Lung (tissue), 12 donors: ENCODE measurements around the gene CYP19A1. TPM values are rescaled to one million over a fixed set of nuclear protein-coding genes. Genes with fewer than 3 reads are reported as not detected.

Experiments used
- ATAC-seq: fragments of 200-7000 bp; cut with Tn5 transposase; one replicate; pipeline ENCODE4 v1.9.1; 2020; ENCODE audit warnings: moderate number of reproducible peaks; ENCODE audit not compliant: insufficient read depth, low FRiP score
- DNase-seq, 3 donors: peaks; one replicate each; pipeline ENCODE4 v3.0.0-alpha.2; 2013 to 2017
- H3K27ac ChIP-seq, 2 donors: one replicate each; pipeline ENCODE4 v1.5.1; 2013; ENCODE audit warnings: mild to moderate bottlenecking in 2 of 2, moderate library complexity in 2 of 2, control low read depth in 1 of 2, inconsistent platforms in 1 of 2, low read depth in 1 of 2, low read length in 1 of 2
- H3K27me3 ChIP-seq, 3 donors: one replicate each; pipeline ENCODE4 v1.5.1; 2013; ENCODE audit warnings: low read length in 2 of 3; ENCODE audit not compliant: control insufficient read depth in 3 of 3, insufficient read depth in 3 of 3
- H3K36me3 ChIP-seq, 4 donors: one replicate each; pipeline ENCODE4 v1.5.1; 2013; ENCODE audit warnings: low read length in 4 of 4, mild to moderate bottlenecking in 1 of 4, moderate library complexity in 1 of 4; ENCODE audit not compliant: control insufficient read depth in 4 of 4, insufficient read depth in 4 of 4
- H3K4me1 ChIP-seq, 5 donors: one replicate each; pipeline ENCODE4 v1.5.1; 2013; ENCODE audit warnings: low read length in 5 of 5, mild to moderate bottlenecking in 2 of 5, moderate library complexity in 1 of 5; ENCODE audit not compliant: control insufficient read depth in 5 of 5, insufficient read depth in 5 of 5
- H3K4me3 ChIP-seq: one replicate; pipeline ENCODE4 v1.5.1; 2013; ENCODE audit warnings: mild to moderate bottlenecking, control low read depth, moderate library complexity
- H3K9ac ChIP-seq, 2 donors: one replicate each; pipeline ENCODE4 v1.5.1; 2013; ENCODE audit warnings: low read length in 2 of 2, control low read depth in 1 of 2; ENCODE audit not compliant: insufficient read depth in 1 of 2
- H3K9me3 ChIP-seq, 4 donors: one replicate each; pipeline ENCODE4 v1.5.1; 2013; ENCODE audit warnings: low read length in 3 of 4, mild to moderate bottlenecking in 1 of 4, moderate library complexity in 1 of 4; ENCODE audit not compliant: control insufficient read depth in 4 of 4, insufficient read depth in 3 of 4
- CTCF ChIP-seq: IDR thresholded peaks from 2 replicates; pipeline ENCODE4 v1.5.1; 2012; ENCODE audit warnings: mild to moderate bottlenecking; ENCODE audit errors: control extremely low read depth, extremely low read depth
- WGBS, 2 donors: extraction: QIAGEN DNeasy Blood & Tissue Kit; methylation state at CpG; one replicate each; pipeline ENCODE4 v1.1.7; 2013; 5-methylcytosine and 5-hydroxymethylcytosine counted together
- polyA plus RNA-seq, 2 donors: library from polyadenylated mRNA; stranded (reverse); fragments of 200-250 nt; gene quantifications; one replicate each; pipeline ENCODE4 v1.2.1, GENCODE V29; 2013
- total RNA-seq, 2 donors: library from RNA; depleted of rRNA in 1 of 2; stranded (reverse); fragments of >200 nt in 1 of 2; gene quantifications; one replicate each; pipeline ENCODE4 v1.2.1, GENCODE V29; 2014 to 2021
- donor health status: control.
- donor health status: control.
- donor health status: Bipolar disorder and iron deficiency.
- donor health status: healthy.
- donor health status: DM: yes; HTN: yes; CAD: no.

CYP19A1 gene
- total and polyA plus RNA-seq, 4 donors = 0.37 to 9.6 (median 2.4) TPM

DNA sequence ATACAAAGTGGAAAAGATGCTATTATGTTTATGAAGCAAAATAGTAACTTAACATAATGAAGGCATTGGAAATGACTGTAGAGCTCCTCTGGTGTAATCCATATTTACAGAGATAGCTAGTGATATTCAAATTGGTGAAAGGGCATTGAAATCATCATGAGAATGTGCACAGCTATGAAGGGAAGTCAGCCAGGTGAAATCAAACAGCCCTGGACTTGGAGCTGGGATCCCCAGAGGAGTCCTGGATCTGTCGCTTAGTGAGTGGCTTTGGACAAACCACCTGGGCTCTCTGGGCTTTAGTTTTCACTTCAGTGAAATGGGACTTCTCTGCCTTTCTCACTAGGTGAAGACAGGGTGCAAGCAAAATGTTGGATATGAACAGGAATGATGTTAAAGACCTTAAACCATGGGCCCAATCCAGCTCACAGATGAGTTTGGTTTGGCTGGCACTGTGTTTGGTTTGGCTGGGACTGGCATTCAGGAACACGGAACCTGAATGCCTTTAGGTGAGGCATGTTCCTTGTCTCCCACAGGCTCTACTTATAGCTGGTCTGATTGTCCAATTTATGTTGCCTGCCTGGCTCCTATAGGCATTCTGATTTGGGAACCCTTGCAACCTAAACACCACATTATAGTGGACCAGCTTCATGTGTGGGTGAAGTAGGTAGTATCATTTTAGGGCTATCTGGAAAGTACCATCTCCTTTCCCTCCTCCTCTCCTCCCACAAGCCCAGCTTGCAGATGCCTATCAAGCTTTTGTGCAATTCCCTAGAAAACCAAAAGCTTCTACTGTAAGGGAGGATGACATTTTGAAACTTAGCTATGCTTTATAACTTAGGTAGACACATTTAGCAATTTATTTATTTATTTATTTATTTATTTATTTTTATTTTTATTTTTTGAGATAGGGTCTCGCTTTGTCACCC, 133.1 kb downstream of the CYP19A1 start:
- no peak for DNase-seq
- ATAC-seq = no peak

DNA sequence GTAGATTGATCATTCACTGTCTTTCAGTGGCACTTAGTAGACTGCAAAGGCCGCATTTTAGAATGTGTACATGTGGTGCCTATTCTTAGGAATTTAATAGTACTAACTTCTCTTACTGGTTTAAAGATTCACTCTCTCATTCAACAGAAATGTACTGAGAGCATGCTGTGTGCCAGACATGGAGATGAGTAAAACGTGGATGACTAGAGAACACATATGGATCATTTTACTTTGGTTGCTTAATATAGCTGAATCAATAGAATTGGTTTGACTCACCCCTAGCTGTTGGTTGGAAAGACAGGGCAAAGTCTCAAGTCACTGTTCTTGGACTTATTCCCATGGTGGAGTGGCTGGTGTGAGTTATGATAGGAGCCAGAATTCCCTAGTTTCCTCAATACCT, 134.6 kb downstream of the CYP19A1 start:
- 82 to 92% methylated on average over 2 of the region's 2 CpGs for WGBS, 2 donors

More for the DNA sequence above, 133.1 kb downstream of the CYP19A1 start:
- no peak overlapping the region for H3K4me3 ChIP-seq
- TF ChIP-seq CTCF = no peak
- H3K27me3 ChIP-seq = peaks cover 0 to 4% (median 0%) of the 10 kb centered on the region in 3 donors
- H3K27ac ChIP-seq = no peak overlapping the region
- H3K4me1 ChIP-seq = no peaks in the 10 kb centered on the region
- 84 to 98% methylated on average over 3 of the region's 3 CpGs for WGBS, 2 donors
- no peaks in the 10 kb centered on the region for H3K36me3 ChIP-seq
- no peak overlapping the region for H3K9ac ChIP-seq
- H3K9me3 ChIP-seq = peaks cover 0 to 2% (median 0%) of the 10 kb centered on the region in 4 donors

DNA sequence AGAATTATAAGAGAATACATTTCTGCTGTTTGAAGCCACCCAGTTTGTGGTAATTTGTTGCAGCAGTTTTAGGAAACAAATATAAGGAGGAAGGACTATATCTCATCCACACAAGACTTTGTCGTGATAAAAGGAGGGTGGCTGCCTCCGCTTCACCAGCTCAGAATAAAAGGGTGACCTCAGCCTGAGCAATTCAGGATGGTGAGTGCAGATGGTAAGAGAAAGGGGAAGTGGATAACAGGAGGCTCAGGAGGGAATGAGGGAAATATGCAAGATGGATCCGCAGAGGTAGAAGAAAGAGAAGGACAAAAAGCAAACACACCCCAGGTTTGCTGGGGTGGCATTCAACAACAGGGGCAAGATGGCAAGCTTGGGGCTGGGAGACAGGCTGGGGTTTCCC, 135.6 kb downstream of the CYP19A1 start:
- no peak for TF ChIP-seq CTCF
- DNase-seq (no peak), ATAC-seq (no peak)
- Histone ChIP-seq H3K36me3 (no peaks in the 10 kb centered on the region), H3K9me3 (peaks cover 0 to 2% (median 0%) of the 10 kb centered on the region in 4 donors), H3K4me3 (no peak overlapping the region), H3K9ac (no peak overlapping the region), H3K27ac (no peak overlapping the region), H3K27me3 (peaks cover 0 to 4% (median 0%) of the 10 kb centered on the region in 3 donors), H3K4me1 (no peaks in the 10 kb centered on the region)
- WGBS, 2 donors = 32 to 57% methylated on average over 3 of the region's 3 CpGs

More for the DNA sequence above, 134.6 kb downstream of the CYP19A1 start:
- Histone ChIP-seq H3K9ac (no peak overlapping the region), H3K27ac (no peak overlapping the region), H3K27me3 (peaks cover 0 to 4% (median 0%) of the 10 kb centered on the region in 3 donors), H3K4me1 (no peaks in the 10 kb centered on the region), H3K4me3 (no peak overlapping the region), H3K36me3 (no peaks in the 10 kb centered on the region), H3K9me3 (peaks cover 0 to 2% (median 0%) of the 10 kb centered on the region in 4 donors)
- TF ChIP-seq CTCF = no peak
- no peak for ATAC-seq
- no peak for DNase-seq
